Measurements from ENCODE around the gene DPYSL4.

The DPYSL4 gene

DNA sequence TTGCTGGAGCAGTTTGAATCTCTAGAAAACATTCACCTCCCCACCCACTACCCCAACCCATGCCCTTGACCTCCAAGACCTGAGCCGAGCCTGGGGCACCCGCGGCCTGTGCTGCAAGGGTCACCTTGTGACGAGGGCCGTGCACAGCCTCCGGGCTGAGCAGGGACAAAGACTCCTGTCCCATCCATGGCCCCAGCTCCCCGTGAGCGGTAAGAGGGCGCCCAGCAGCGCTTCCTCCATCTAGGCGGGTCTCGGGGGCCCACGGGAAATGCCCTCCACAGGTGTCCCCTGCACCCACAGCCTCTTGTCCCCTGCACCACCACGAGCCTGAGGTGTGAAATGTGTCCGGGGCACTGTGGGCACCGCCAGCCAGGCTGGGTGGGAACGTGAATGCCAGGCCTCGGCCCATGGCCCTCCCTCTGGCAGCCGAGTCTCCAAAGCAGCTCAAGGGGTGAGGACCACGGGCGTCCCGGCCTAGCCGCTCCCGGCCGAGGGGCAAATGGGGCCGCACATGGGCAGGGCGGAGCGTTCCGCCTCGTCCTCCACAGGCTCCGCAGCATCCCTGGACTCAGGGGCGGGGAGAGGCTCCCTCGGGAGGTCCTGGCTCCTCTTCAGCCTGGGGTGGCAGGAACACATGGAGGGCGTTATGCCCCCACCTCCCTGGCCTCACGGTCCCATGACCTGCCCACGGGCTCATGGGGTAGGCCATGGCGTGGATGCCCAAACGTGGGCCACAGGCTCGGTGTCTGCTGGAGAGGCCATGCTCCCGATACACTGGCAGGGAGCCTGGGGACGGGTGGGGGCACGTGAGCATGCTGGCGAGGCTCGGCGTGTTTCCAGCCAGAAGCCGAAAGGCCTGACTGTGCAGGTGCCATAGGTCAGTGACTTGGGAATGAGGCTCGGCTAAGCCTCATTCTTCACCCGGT, 21.1 kb downstream of the DPYSL4 start:
- TF ChIP-seq, protein P1, sequence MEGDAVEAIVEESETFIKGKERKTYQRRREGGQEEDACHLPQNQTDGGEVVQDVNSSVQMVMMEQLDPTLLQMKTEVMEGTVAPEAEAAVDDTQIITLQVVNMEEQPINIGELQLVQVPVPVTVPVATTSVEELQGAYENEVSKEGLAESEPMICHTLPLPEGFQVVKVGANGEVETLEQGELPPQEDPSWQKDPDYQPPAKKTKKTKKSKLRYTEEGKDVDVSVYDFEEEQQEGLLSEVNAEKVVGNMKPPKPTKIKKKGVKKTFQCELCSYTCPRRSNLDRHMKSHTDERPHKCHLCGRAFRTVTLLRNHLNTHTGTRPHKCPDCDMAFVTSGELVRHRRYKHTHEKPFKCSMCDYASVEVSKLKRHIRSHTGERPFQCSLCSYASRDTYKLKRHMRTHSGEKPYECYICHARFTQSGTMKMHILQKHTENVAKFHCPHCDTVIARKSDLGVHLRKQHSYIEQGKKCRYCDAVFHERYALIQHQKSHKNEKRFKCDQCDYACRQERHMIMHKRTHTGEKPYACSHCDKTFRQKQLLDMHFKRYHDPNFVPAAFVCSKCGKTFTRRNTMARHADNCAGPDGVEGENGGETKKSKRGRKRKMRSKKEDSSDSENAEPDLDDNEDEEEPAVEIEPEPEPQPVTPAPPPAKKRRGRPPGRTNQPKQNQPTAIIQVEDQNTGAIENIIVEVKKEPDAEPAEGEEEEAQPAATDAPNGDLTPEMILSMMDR (IDR thresholded peaks at IDR 0.05; ENCODE audit: control insufficient read depth, extremely low read depth, insufficient read depth) = no peak
- no peak overlapping the region for H3K4me3 ChIP-seq (ENCODE audit: low read depth, low read length)
- DNase-seq (ENCODE audit: low read depth) = no peak

DNA sequence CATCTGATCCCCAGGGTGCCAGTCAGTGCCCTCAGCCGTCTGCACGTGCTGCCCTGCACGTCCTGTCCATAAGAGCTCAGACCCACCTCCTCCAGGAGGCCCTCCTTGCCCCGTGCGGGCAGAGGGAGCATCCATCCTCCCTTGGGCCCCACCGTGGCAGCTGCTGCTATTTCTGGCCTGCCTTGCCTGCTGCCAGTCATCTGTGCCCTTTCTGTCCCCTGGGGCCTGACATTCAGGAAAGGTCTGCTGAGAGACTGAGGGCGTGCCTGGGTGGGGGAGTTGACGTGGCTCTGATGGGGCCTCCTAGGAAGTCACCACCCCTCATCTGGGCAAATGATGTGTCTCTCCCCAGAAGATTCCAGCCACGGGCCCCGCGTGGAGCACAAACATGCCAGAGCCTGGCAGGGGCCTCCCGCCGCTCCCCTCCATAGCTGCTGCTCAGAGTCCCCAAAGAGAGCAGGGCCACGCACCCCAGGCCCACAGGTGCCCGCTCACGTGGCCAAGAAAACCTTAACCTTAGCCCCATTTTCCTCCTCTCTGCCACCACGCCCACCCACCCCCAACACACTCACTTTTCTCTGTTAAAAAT, 21.8 kb downstream of the DPYSL4 start:
- no peak for DNase-seq (ENCODE audit: low read depth)
- no peak overlapping the region for H3K4me3 ChIP-seq (ENCODE audit: low read depth, low read length)
- TF ChIP-seq, protein P1 (IDR thresholded peaks at IDR 0.05; ENCODE audit: control insufficient read depth, extremely low read depth, insufficient read depth) = no peak

DNA sequence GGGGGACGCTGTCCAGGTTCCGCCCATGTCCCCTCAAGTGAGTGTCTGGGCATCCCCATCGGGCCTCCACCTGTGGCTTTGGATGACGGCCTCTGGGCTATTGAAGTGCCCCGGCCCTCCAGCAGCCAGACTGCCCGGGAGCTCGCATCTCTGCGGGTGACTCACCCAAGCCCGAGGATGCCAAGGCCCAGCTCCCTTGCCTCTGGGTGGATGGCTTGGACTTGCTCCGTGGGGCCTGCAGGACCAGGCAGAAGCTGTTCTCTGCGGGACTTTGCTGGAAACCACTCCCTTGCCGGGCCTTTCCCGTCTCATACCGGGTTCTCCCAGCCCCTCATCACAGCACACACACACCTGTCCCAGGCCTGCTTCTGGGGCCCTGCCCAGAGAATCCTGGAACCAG, 22.4 kb downstream of the DPYSL4 start:
- no peak for DNase-seq (ENCODE audit: low read depth)
- TF ChIP-seq, protein P1 (IDR thresholded peaks at IDR 0.05; ENCODE audit: control insufficient read depth, extremely low read depth, insufficient read depth) = no peak
- H3K4me3 ChIP-seq (ENCODE audit: low read depth, low read length) = no peak overlapping the region

DNA sequence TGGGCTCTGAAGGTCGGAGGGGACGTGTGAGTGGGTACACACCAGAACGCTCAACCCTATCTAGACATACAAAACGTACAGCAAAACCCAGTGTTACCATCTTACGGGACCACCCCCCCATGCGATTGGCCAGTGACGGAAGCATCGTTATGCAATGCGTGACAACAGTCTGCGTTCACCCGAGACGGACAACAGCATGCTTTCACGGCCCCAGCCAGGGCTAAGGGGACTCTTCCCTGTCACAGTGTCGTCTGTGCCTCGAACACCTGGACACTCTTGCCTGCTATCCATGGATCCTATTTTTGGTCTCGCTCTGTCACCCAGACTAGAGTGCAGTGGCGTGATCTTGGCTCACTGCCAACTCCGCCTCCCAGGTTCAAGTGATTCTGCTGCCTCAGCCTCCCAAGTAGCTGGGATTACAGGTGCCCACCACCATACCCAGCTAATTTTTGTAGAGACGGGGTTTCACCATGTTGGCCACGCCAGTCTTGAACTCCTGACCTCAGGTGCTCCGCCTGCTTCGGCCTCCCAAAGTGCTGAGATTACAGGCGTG, 23.3 kb downstream of the DPYSL4 start:
- no peak for DNase-seq (ENCODE audit: low read depth)
- TF ChIP-seq, protein P1 (IDR thresholded peaks at IDR 0.05; ENCODE audit: control insufficient read depth, extremely low read depth, insufficient read depth) = no peak
- no peak overlapping the region for H3K4me3 ChIP-seq (ENCODE audit: low read depth, low read length)

DNA sequence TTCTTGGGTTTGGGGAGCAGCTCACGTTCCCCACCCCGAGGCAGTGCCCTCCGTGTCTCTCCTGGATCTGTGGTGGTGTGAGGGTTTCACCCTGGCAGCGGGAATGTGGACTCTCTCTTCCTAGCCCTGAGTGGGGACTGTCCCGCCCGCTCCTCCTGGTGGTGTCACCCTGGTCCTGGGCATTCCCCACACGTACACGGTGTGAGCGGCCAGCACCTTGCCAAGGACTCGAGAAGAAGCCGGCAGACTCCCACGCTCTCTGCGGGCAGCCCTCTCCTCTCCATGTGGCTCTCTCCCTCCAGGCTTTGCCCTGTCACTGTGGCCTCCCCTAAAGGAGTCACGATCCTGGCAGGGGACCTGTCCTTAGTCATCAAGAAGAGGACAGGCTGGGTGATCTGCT, 24.0 kb downstream of the DPYSL4 start:
- no peak overlapping the region for H3K4me3 ChIP-seq (ENCODE audit: low read depth, low read length)
- TF ChIP-seq, protein P1 (IDR thresholded peaks at IDR 0.05; ENCODE audit: control insufficient read depth, extremely low read depth, insufficient read depth) = no peak
- DNase-seq (ENCODE audit: low read depth) = no peak

DNA sequence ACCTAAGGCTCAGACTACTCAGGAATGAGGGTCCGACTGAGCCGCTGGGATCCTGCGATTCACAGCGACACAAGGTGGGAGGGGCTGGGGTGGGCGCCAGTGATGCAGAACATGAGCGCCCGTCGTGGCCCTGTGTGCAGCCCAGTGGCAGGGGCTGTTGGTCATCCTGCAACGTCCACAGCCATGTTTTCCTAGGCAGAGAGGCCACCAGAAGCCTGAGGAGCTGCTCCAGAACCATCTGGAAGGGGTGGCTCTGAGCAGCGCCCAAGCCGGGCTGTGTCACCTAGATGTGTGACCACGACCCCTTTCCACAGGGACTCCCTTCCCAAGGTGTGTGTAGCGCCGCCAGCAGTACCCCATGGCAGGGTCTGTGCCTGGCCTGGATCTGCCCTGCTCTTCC, 24.5 kb downstream of the DPYSL4 start:
- no peak for DNase-seq (ENCODE audit: low read depth)
- TF ChIP-seq, protein P1 (IDR thresholded peaks at IDR 0.05; ENCODE audit: control insufficient read depth, extremely low read depth, insufficient read depth) = no peak
- H3K4me3 ChIP-seq (ENCODE audit: low read depth, low read length) = no peak overlapping the region

Measured in LNCaP clone FGC (cell line).